Activated CD4-positive, alpha-beta T cell treated with anti-CD3 and anti-CD28 coated beads, Interleukin-2, Interleukin-4, amounts not matched to agents 100 ng/mL and 50 ng/mL, durations not matched to agents 16 hours and 8 hours (primary cell): ENCODE results near the gene PRR35.

Source experiments
- DNase-seq: peaks from one replicate; pipeline ENCODE4 v3.0.0-alpha.2; 2020; ENCODE audit warnings: low spot score

The PRR35 gene

GRCh38 chr16:528111-529011 is 31.8 kb upstream of the PRR35 start:
- DNase-seq = peak; percentile 57

- peak; percentile 22 for DNase-seq
Observed at GRCh38 chr16:529012-529575, 31.1 kb upstream of the PRR35 start.

GRCh38 chr16:530111-530817 is 29.9 kb upstream of the PRR35 start:
- DNase-seq = no peak

- no peak for DNase-seq
Observed at GRCh38 chr16:531494-532125, 28.6 kb upstream of the PRR35 start.

- DNase-seq = no peak
Observed at GRCh38 chr16:533391-534123, 26.6 kb upstream of the PRR35 start.

- DNase-seq = no peak
Observed at GRCh38 chr16:534135-534534, 26.1 kb upstream of the PRR35 start.

GRCh38 chr16:534856-535445 is 25.2 kb upstream of the PRR35 start:
- no peak for DNase-seq

GRCh38 chr16:535446-536405 is 24.5 kb upstream of the PRR35 start:
- DNase-seq = no peak

- DNase-seq = no peak
Observed at GRCh38 chr16:536746-537145, 23.4 kb upstream of the PRR35 start.

- DNase-seq = no peak
Observed at GRCh38 chr16:537415-538335, 22.5 kb upstream of the PRR35 start.

- DNase-seq = no peak
Observed at GRCh38 chr16:539901-540530, 20.2 kb upstream of the PRR35 start.

- no peak for DNase-seq
Observed at GRCh38 chr16:540645-541340, 19.4 kb upstream of the PRR35 start.

GRCh38 chr16:543301-544164 is 16.7 kb upstream of the PRR35 start:
- DNase-seq = no peak

GRCh38 chr16:544517-544916 is 15.7 kb upstream of the PRR35 start:
- no peak for DNase-seq

- DNase-seq = peak; percentile 14
Observed at GRCh38 chr16:546909-547770, 13.1 kb upstream of the PRR35 start.

GRCh38 chr16:548586-548985 is 11.6 kb upstream of the PRR35 start:
- DNase-seq = no peak
